Loucy (cell line): ENCODE measurements around the gene SPANXN4.

Source experiments
- H2AFZ ChIP-seq: fragments of 200-600 bp; sonication (generic); 2 replicates; pipeline ENCODE4 v1.6.0; 2016; ENCODE audit warnings: antibody characterized with exemption, mild to moderate bottlenecking, low read length, moderate library complexity
- H3F3A ChIP-seq: fragments of 200-600 bp; 2 replicates; pipeline ENCODE4 v1.6.0; 2016; ENCODE audit warnings: antibody characterized with exemption, low read depth, mild to moderate bottlenecking
- H3K27me3 ChIP-seq: fragments of 200-600 bp; sonication (generic); 2 replicates; pipeline ENCODE4 v1.6.1; 2014; ENCODE audit warnings: low read length, mild to moderate bottlenecking; ENCODE audit not compliant: insufficient read depth, poor library complexity, severe bottlenecking
- H3K36me3 ChIP-seq: fragments of 200-600 bp; sonication (generic); 2 replicates; pipeline ENCODE4 v1.6.1; 2016; ENCODE audit warnings: low read length; ENCODE audit not compliant: insufficient read depth
- H3K4me1 ChIP-seq: fragments of 200-600 bp; sonication (generic); 2 replicates; pipeline ENCODE4 v1.5.1; 2014; ENCODE audit warnings: low read length, mild to moderate bottlenecking; ENCODE audit not compliant: insufficient read depth, poor library complexity, severe bottlenecking
- H3K4me2 ChIP-seq: fragments of 200-600 bp; sonication (generic); 2 replicates; pipeline ENCODE4 v1.6.0; 2014; ENCODE audit warnings: antibody characterized with exemption, low read length, low read depth, mild to moderate bottlenecking; ENCODE audit not compliant: poor library complexity, severe bottlenecking
- H3K4me3 ChIP-seq: fragments of 200-600 bp; sonication (generic); 2 replicates; pipeline ENCODE4 v1.5.1; 2014; ENCODE audit warnings: low read length, mild to moderate bottlenecking, mixed read lengths; ENCODE audit not compliant: poor library complexity, severe bottlenecking
- H3K79me2 ChIP-seq: fragments of 200-600 bp; sonication (generic); 2 replicates; pipeline ENCODE4 v1.6.1; 2014; ENCODE audit warnings: low read length; ENCODE audit not compliant: insufficient read depth
- H3K9ac ChIP-seq: fragments of 200-600 bp; sonication (generic); 2 replicates; pipeline ENCODE4 v1.6.0; 2014; ENCODE audit warnings: mild to moderate bottlenecking, low read depth, low read length, moderate library complexity; ENCODE audit not compliant: poor library complexity, severe bottlenecking
- H3K9me2 ChIP-seq: fragments of 200-600 bp; sonication (generic); replicated peaks from 2 replicates; pipeline ENCODE4 v1.6.1; 2016; ENCODE audit warnings: low read depth, low read length, mixed read lengths
- H3K9me3 ChIP-seq: fragments of 200-600 bp; sonication (generic); 2 replicates; pipeline ENCODE4 v1.6.1; 2014; ENCODE audit warnings: mild to moderate bottlenecking, antibody characterized with exemption, low read length, low read depth; ENCODE audit not compliant: insufficient read depth
- H4K20me1 ChIP-seq: fragments of 200-600 bp; sonication (generic); 2 replicates; pipeline ENCODE4 v1.6.0; 2014; ENCODE audit warnings: antibody characterized with exemption, low read length, mild to moderate bottlenecking; ENCODE audit not compliant: insufficient read depth, poor library complexity, severe bottlenecking
- CTCF ChIP-seq: fragments of 200-600 bp; sonication (generic); conservative IDR thresholded peaks from 2 replicates; pipeline ENCODE4 v1.5.1; 2014; ENCODE audit warnings: mild to moderate bottlenecking, antibody characterized with exemption, low read length
- EZH2phosphoT487 ChIP-seq: fragments of 200-600 bp; IDR thresholded peaks from 2 replicates; pipeline ENCODE4 v1.6.1; 2018; ENCODE audit warnings: antibody characterized with exemption, mild to moderate bottlenecking, moderate library complexity, borderline replicate concordance

The SPANXN4 gene

GRCh38 chrX:143082537-143082936 lies 56.8 kb downstream of the SPANXN4 start:
- TF ChIP-seq EZH2phosphoT487 (no peak), CTCF (no peak)
- Histone ChIP-seq H3K36me3 (no peaks in the 10 kb centered on the region), H3K4me3 (no peak overlapping the region), H4K20me1 (no peaks in the 10 kb centered on the region), H2AFZ (no peak overlapping the region), H3K9me3 (no peaks in the 10 kb centered on the region), H3K9ac (no peak overlapping the region), H3K9me2 (no peaks in the 10 kb centered on the region), H3K4me2 (no peak overlapping the region), H3K4me1 (no peaks in the 10 kb centered on the region), H3F3A (no peaks in the 10 kb centered on the region), H3K79me2 (no peaks in the 10 kb centered on the region), H3K27me3 (no peaks in the 10 kb centered on the region)
